Transverse colon (tissue), 4 donors: ENCODE results near the gene ASIC2.

Experiments
- CTCF ChIP-seq, 5 experiments: fragments of 200-600 bp in 3 of 5; fragments of 450-650 bp in 2 of 5; sonication (generic) in 3 of 5; IDR thresholded peaks; 1 replicate in 2 of 5; 2 replicates in 3 of 5; pipeline ENCODE4 v1.5.1; 2016 to 2017; ENCODE audit warnings: antibody characterized with exemption in 5 of 5, inconsistent platforms in 3 of 5, mild to moderate bottlenecking in 2 of 5, moderate library complexity in 1 of 5
- POLR2AphosphoS5 ChIP-seq, 3 donors: sonication (generic); formaldehyde crosslinking; IDR thresholded peaks; one replicate each; pipeline ENCODE4 v1.6.1; 2016; ENCODE audit warnings: antibody characterized with exemption in 3 of 3

GRCh38 chr17:33125552-33125950 lies 167.5 kb downstream of the ASIC2 start:
- TF ChIP-seq CTCF (IDR thresholded peaks at IDR 0.05) (no peak), POLR2AphosphoS5 (IDR thresholded peaks at IDR 0.05) (no peak)
